SK-N-SH (cell line): ENCODE measurements around the gene OR8U1.

Experiments
- CTCF ChIP-seq: fragments of 200-600 bp; sonication (generic); IDR thresholded peaks from 2 replicates; pipeline ENCODE4 v1.6.1; 2017; ENCODE audit warnings: antibody characterized with exemption, mild to moderate bottlenecking, moderate library complexity
- NRF1 ChIP-seq: IDR thresholded peaks from 2 replicates; pipeline ENCODE4 v1.6.1; 2012; ENCODE audit warnings: low read depth, mild to moderate bottlenecking, low read length
- POLR2AphosphoS5 ChIP-seq: IDR thresholded peaks from 2 replicates; pipeline ENCODE4 v1.6.1; 2012; ENCODE audit warnings: low read depth, low read length
- TAF1 ChIP-seq: IDR thresholded peaks from 2 replicates; pipeline ENCODE4 v1.6.1; 2012; ENCODE audit warnings: low read depth, mild to moderate bottlenecking, low read length, moderate library complexity, borderline replicate concordance
- YY1 ChIP-seq: IDR thresholded peaks from 2 replicates; pipeline ENCODE4 v1.4.0; 2012; ENCODE audit warnings: low read depth, mild to moderate bottlenecking
- TF ChIP-seq, protein P1 (sequence below): IDR thresholded peaks from 2 replicates; pipeline ENCODE4 v1.6.1; 2012; ENCODE audit warnings: mild to moderate bottlenecking, low read depth, low read length, moderate library complexity
- TF ChIP-seq, protein P2 (sequence below): IDR thresholded peaks from 2 replicates; pipeline ENCODE4; 2012

DNA sequence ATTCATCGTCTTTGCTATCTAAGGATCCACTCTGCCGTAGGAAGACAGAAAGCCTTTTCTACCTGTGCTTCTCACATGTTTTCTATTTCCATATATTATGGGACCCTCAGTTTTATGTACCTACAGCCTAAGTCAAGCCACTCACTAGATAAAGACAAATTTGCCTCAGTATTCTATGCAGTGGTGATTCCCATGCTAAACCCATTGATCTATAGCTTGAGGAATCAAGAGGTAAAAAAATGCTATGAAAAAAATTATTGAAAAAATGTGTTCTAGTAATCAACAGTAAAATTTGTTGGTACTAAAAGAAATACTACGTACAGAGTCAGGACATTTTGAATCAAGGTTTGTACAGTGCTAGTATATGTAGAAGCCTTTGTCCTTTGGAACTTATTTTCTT, 19.0 kb downstream of the OR8U1 start:
- TF ChIP-seq TAF1 (no peak), CTCF (no peak), NRF1 (no peak), YY1 (no peak), POLR2AphosphoS5 (no peak)
- TF ChIP-seq, protein P1, sequence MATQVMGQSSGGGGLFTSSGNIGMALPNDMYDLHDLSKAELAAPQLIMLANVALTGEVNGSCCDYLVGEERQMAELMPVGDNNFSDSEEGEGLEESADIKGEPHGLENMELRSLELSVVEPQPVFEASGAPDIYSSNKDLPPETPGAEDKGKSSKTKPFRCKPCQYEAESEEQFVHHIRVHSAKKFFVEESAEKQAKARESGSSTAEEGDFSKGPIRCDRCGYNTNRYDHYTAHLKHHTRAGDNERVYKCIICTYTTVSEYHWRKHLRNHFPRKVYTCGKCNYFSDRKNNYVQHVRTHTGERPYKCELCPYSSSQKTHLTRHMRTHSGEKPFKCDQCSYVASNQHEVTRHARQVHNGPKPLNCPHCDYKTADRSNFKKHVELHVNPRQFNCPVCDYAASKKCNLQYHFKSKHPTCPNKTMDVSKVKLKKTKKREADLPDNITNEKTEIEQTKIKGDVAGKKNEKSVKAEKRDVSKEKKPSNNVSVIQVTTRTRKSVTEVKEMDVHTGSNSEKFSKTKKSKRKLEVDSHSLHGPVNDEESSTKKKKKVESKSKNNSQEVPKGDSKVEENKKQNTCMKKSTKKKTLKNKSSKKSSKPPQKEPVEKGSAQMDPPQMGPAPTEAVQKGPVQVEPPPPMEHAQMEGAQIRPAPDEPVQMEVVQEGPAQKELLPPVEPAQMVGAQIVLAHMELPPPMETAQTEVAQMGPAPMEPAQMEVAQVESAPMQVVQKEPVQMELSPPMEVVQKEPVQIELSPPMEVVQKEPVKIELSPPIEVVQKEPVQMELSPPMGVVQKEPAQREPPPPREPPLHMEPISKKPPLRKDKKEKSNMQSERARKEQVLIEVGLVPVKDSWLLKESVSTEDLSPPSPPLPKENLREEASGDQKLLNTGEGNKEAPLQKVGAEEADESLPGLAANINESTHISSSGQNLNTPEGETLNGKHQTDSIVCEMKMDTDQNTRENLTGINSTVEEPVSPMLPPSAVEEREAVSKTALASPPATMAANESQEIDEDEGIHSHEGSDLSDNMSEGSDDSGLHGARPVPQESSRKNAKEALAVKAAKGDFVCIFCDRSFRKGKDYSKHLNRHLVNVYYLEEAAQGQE: no peak
- TF ChIP-seq, protein P2, sequence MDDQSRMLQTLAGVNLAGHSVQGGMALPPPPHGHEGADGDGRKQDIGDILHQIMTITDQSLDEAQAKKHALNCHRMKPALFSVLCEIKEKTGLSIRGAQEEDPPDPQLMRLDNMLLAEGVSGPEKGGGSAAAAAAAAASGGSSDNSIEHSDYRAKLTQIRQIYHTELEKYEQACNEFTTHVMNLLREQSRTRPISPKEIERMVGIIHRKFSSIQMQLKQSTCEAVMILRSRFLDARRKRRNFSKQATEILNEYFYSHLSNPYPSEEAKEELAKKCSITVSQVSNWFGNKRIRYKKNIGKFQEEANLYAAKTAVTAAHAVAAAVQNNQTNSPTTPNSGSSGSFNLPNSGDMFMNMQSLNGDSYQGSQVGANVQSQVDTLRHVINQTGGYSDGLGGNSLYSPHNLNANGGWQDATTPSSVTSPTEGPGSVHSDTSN: no peak
